Activated naive CD4-positive, alpha-beta T cell treated with anti-CD3 and anti-CD28 coated beads for 36 hours (primary cell): ENCODE measurements around the gene ACSM6. TPM values are rescaled to one million over a fixed set of nuclear protein-coding genes. Genes with fewer than 3 reads are reported as not detected.
"Not testable (repeated sequence)": the region's sequence is repeated elsewhere in the genome, so short reads cannot be mapped to it uniquely, and the experiment has no call there.

Source experiments
- CTCF ChIA-PET: fragments of 350-600 bp; sonication (Branson Sonifier 250); formaldehyde crosslinking; loops from one replicate; lab custom pipeline; 2021; ENCODE audit warnings: antibody characterized with exemption; lab: Charles Lee
- DNase-seq: peaks from one replicate; pipeline ENCODE4 v3.0.0-alpha.2; 2020
- H3K27ac Mint-ChIP-seq: one replicate; pipeline ENCODE4 v1.8.0; 2021; ENCODE audit warnings: mild to moderate bottlenecking, mixed read lengths
- H3K27me3 Mint-ChIP-seq: one replicate; pipeline ENCODE4 v1.8.0; 2021; ENCODE audit warnings: low read depth, mixed read lengths
- H3K36me3 Mint-ChIP-seq: one replicate; pipeline ENCODE4 v1.8.0; 2021; ENCODE audit warnings: low read depth, mixed read lengths
- H3K4me1 Mint-ChIP-seq: one replicate; pipeline ENCODE4 v1.8.0; 2021; ENCODE audit warnings: low read depth, mixed read lengths
- H3K4me3 Mint-ChIP-seq: one replicate; pipeline ENCODE4 v1.8.0; 2021; ENCODE audit warnings: mild to moderate bottlenecking, moderate library complexity, mixed read lengths
- H3K9me3 Mint-ChIP-seq: one replicate; pipeline ENCODE4 v1.8.0; 2021; ENCODE audit warnings: mixed read lengths
- intact Hi-C: fragments of 100-400 bp; cut with micrococcal nuclease; formaldehyde crosslinking; loops from one replicate; pipeline ENCODE4 v1.15.1; 2023
- total RNA-seq, 2 experiments: library from RNA; stranded (reverse); gene quantifications; one replicate each; pipeline ENCODE4 v1.2.3, GENCODE V29; 2021

The ACSM6 gene
- total RNA-seq, 2 experiments from 2014 or later = not detected

GRCh38 chr10:95187617-95188016 is 6.4 kb upstream of the ACSM6 start:
- CTCF ChIA-PET = no interaction called here
- H3K27ac Mint-ChIP-seq = no peak overlapping the region
- intact Hi-C loops = no loop called here

GRCh38 chr10:95188593-95188992 is 5.4 kb upstream of the ACSM6 start:
- Mint-ChIP-seq H3K27ac (no peak overlapping the region), H3K4me3 (no peak overlapping the region), H3K9me3 (no peaks in the 10 kb centered on the region), H3K4me1 (peaks cover 3% of the 10 kb centered on the region), H3K27me3 (peaks cover 22% of the 10 kb centered on the region), H3K36me3 (no peaks in the 10 kb centered on the region)
- CTCF ChIA-PET = interaction anchor here (0.7 kb wide), 1 partner anchor 174 kb away, joined by 3 read pairs; no protein-coding TSS in a partner anchor
- DNase-seq = no peak
- intact Hi-C loops = no loop called here

More at GRCh38 chr10:95187617-95188016, 6.4 kb upstream of the ACSM6 start:
- Mint-ChIP-seq H3K27me3 (peaks cover 25% of the 10 kb centered on the region), H3K4me3 (no peak overlapping the region), H3K9me3 (no peaks in the 10 kb centered on the region), H3K4me1 (peaks cover 3% of the 10 kb centered on the region), H3K36me3 (no peaks in the 10 kb centered on the region)
- DNase-seq = no peak

GRCh38 chr10:95196046-95196445 is 2.0 kb downstream of the ACSM6 start:
- DNase-seq = no peak
- Mint-ChIP-seq H3K9me3 (peaks cover 5% of the 10 kb centered on the region), H3K4me1 (no peaks in the 10 kb centered on the region), H3K4me3 (no peak overlapping the region), H3K36me3 (no peaks in the 10 kb centered on the region), H3K27ac (no peak overlapping the region), H3K27me3 (peaks cover 8% of the 10 kb centered on the region)
- intact Hi-C loops = no loop called here
- CTCF ChIA-PET = interaction anchor here (0.8 kb wide), 1 partner anchor 47 kb away, joined by 3 read pairs; no protein-coding TSS in a partner anchor

- intact Hi-C loops = no loop called here
- DNase-seq = no peak
- Mint-ChIP-seq H3K27me3 (no peaks in the 10 kb centered on the region), H3K27ac (no peak overlapping the region), H3K36me3 (no peaks in the 10 kb centered on the region), H3K4me3 (no peak overlapping the region), H3K4me1 (no peaks in the 10 kb centered on the region), H3K9me3 (peaks cover 7% of the 10 kb centered on the region)
- CTCF ChIA-PET = interaction anchor here (1.0 to 1.2 kb wide), 2 partner anchors 42 to 161 kb away, joined by 4 read pairs; no protein-coding TSS in a partner anchor
Measured at GRCh38 chr10:95201736-95202135, 7.7 kb downstream of the ACSM6 start.

- intact Hi-C loops, H3K9me3 Mint-ChIP-seq, H3K4me1 Mint-ChIP-seq, H3K27me3 Mint-ChIP-seq, H3K4me3 Mint-ChIP-seq, H3K36me3 Mint-ChIP-seq, CTCF ChIA-PET, DNase-seq, H3K27ac Mint-ChIP-seq: not testable (repeated sequence)
Measured at GRCh38 chr10:95202865-95203264, 8.8 kb downstream of the ACSM6 start.

- H3K4me3 Mint-ChIP-seq = no peak overlapping the region
- peaks cover 3% of the 10 kb centered on the region for H3K27me3 Mint-ChIP-seq
- H3K27ac Mint-ChIP-seq = no peak overlapping the region
- H3K36me3 Mint-ChIP-seq = no peaks in the 10 kb centered on the region
- intact Hi-C loops = loop anchor here (1.0 kb wide), 1 partner anchor 34 kb away; no protein-coding TSS in a partner anchor
- H3K4me1 Mint-ChIP-seq = no peaks in the 10 kb centered on the region
- H3K9me3 Mint-ChIP-seq = peaks cover 2% of the 10 kb centered on the region
- CTCF ChIA-PET = interaction anchor here (0.9 kb wide), 1 partner anchor 154 kb away, joined by 3 read pairs; no protein-coding TSS in a partner anchor
- DNase-seq = no peak
Measured at GRCh38 chr10:95208702-95209391, 14.8 kb downstream of the ACSM6 start.

- no peak for DNase-seq
- Mint-ChIP-seq H3K36me3 (no peaks in the 10 kb centered on the region), H3K4me1 (no peaks in the 10 kb centered on the region), H3K4me3 (no peak overlapping the region), H3K27me3 (peaks cover 3% of the 10 kb centered on the region), H3K9me3 (peaks cover 2% of the 10 kb centered on the region), H3K27ac (no peak overlapping the region)
- CTCF ChIA-PET = interaction anchor here (0.6 to 1.7 kb wide), 3 partner anchors 36 to 153 kb away, joined by 3 read pairs; no protein-coding TSS in a partner anchor
- intact Hi-C loops = no loop called here
Measured at GRCh38 chr10:95209509-95210127, 15.6 kb downstream of the ACSM6 start.

- Mint-ChIP-seq H3K27ac (no peak overlapping the region), H3K36me3 (no peaks in the 10 kb centered on the region), H3K27me3 (peaks cover 3% of the 10 kb centered on the region), H3K9me3 (peaks cover 5% of the 10 kb centered on the region), H3K4me3 (no peak overlapping the region), H3K4me1 (no peaks in the 10 kb centered on the region)
- CTCF ChIA-PET = interaction anchor here (1.7 kb wide), 1 partner anchor 34 kb away, joined by 3 read pairs; no protein-coding TSS in a partner anchor
- intact Hi-C loops = no loop called here
- DNase-seq = no peak
Measured at GRCh38 chr10:95211606-95212279, 17.7 kb downstream of the ACSM6 start.

GRCh38 chr10:95214369-95214768 is 20.3 kb downstream of the ACSM6 start:
- Mint-ChIP-seq H3K4me1 (no peaks in the 10 kb centered on the region), H3K27me3 (peaks cover 3% of the 10 kb centered on the region), H3K4me3 (no peak overlapping the region), H3K9me3 (peaks cover 5% of the 10 kb centered on the region), H3K36me3 (no peaks in the 10 kb centered on the region), H3K27ac (no peak overlapping the region)
- intact Hi-C loops = no loop called here
- no peak for DNase-seq
- CTCF ChIA-PET = no interaction called here

GRCh38 chr10:95214793-95215192 is 20.8 kb downstream of the ACSM6 start:
- intact Hi-C loops = no loop called here
- no peak overlapping the region for H3K4me3 Mint-ChIP-seq
- H3K9me3 Mint-ChIP-seq = peaks cover 5% of the 10 kb centered on the region
- H3K27ac Mint-ChIP-seq = no peak overlapping the region
- H3K27me3 Mint-ChIP-seq = peaks cover 3% of the 10 kb centered on the region
- DNase-seq = no peak
- H3K4me1 Mint-ChIP-seq = no peaks in the 10 kb centered on the region
- no peaks in the 10 kb centered on the region for H3K36me3 Mint-ChIP-seq
- CTCF ChIA-PET = no interaction called here

GRCh38 chr10:95217476-95217875 is 23.4 kb downstream of the ACSM6 start:
- H3K4me3 Mint-ChIP-seq = no peak overlapping the region
- H3K27ac Mint-ChIP-seq = no peak overlapping the region
- peaks cover 5% of the 10 kb centered on the region for H3K9me3 Mint-ChIP-seq
- intact Hi-C loops = no loop called here
- no peak for DNase-seq
- CTCF ChIA-PET = interaction anchor here (0.6 kb wide), 1 partner anchor 156 kb away, joined by 3 read pairs; no protein-coding TSS in a partner anchor
- no peaks in the 10 kb centered on the region for H3K36me3 Mint-ChIP-seq
- peaks cover 3% of the 10 kb centered on the region for H3K27me3 Mint-ChIP-seq
- no peaks in the 10 kb centered on the region for H3K4me1 Mint-ChIP-seq

- Mint-ChIP-seq H3K4me1 (no peaks in the 10 kb centered on the region), H3K36me3 (no peaks in the 10 kb centered on the region), H3K4me3 (no peak overlapping the region), H3K9me3 (peaks cover 3% of the 10 kb centered on the region), H3K27me3 (no peaks in the 10 kb centered on the region), H3K27ac (no peak overlapping the region)
- intact Hi-C loops = no loop called here
- DNase-seq = no peak
- CTCF ChIA-PET = interaction anchor here (1.0 kb wide), 1 partner anchor 26 kb away, joined by 4 read pairs; no protein-coding TSS in a partner anchor
Measured at GRCh38 chr10:95220539-95220938, 26.5 kb downstream of the ACSM6 start.
